Upper lobe of left lung (tissue), 6 donors: ENCODE results near the gene TMEM131L. TPM values are rescaled to one million over a fixed set of nuclear protein-coding genes. Genes with fewer than 3 reads are reported as not detected.
A peak's percentile ranks its signal among the peaks of the same experiment; 100 is the strongest.

Experiments used
- ATAC-seq, 2 donors: fragments of 200-7000 bp; cut with Tn5 transposase; one replicate each; pipeline ENCODE4 v1.9.1; 2022; ENCODE audit warnings: mild to moderate bottlenecking in 2 of 2, moderate library complexity in 2 of 2; ENCODE audit not compliant: low FRiP score in 2 of 2
- DNase-seq, 2 donors: peaks; one replicate each; pipeline ENCODE4 v3.0.0-alpha.2; 2019 to 2020
- H3K27ac ChIP-seq, 4 donors: fragments of 200-600 bp; sonication (generic); one replicate each; pipeline ENCODE4 v1.5.1; 2016 to 2019
- H3K27me3 ChIP-seq, 4 donors: fragments of 200-600 bp; sonication (generic); one replicate each; pipeline ENCODE4 v1.5.1; 2017 to 2019
- H3K36me3 ChIP-seq, 4 donors: fragments of 200-600 bp; sonication (generic); one replicate each; pipeline ENCODE4 v1.5.1; 2016 to 2019
- H3K4me1 ChIP-seq, 4 donors: fragments of 200-600 bp; sonication (generic); one replicate each; pipeline ENCODE4 v1.5.1; 2018 to 2019
- H3K4me3 ChIP-seq, 4 donors: fragments of 200-600 bp; sonication (generic); one replicate each; pipeline ENCODE4 v1.5.1; 2017 to 2019; ENCODE audit warnings: mild to moderate bottlenecking in 2 of 4, moderate library complexity in 1 of 4
- H3K9me3 ChIP-seq, 4 donors: fragments of 200-600 bp; sonication (generic); one replicate each; pipeline ENCODE4 v1.5.1; 2018 to 2019
- EP300 ChIP-seq, 4 donors: sonication (generic); formaldehyde crosslinking; IDR thresholded peaks; one replicate each; pipeline ENCODE4 v1.5.1; 2017; ENCODE audit warnings: antibody characterized with exemption in 4 of 4, control low read depth in 2 of 4
- POLR2A ChIP-seq, 4 donors: fragments of 450-650 bp; IDR thresholded peaks; one replicate each; pipeline ENCODE4 v1.5.1; 2016 to 2017; ENCODE audit warnings: antibody characterized with exemption in 4 of 4, mild to moderate bottlenecking in 2 of 4
- POLR2AphosphoS5 ChIP-seq, 2 donors: sonication (generic); formaldehyde crosslinking; IDR thresholded peaks; one replicate each; pipeline ENCODE4 v1.5.1; 2017; ENCODE audit warnings: antibody characterized with exemption in 2 of 2
- WGBS, 2 donors: methylation state at CpG; one replicate each; pipeline ENCODE4 v1.1.5; 2017 to 2018; 5-methylcytosine and 5-hydroxymethylcytosine counted together
- total RNA-seq, 6 donors: library from RNA; depleted of rRNA in 4 of 6; stranded (reverse); fragments of >200 nt in 4 of 6; gene quantifications; one replicate each; pipeline versions ENCODE4 v1.1.0 to v1.2.1, GENCODE V29; 2016 to 2021
- TF ChIP-seq, protein P1 (sequence below), 6 experiments: fragments of 450-650 bp in 4 of 6; fragments of 200-600 bp in 2 of 6; sonication (generic) in 2 of 6; IDR thresholded peaks; one replicate each; pipeline ENCODE4 v1.5.1; 2016 to 2019; ENCODE audit warnings: antibody characterized with exemption in 6 of 6
- donor health status: DM: no; HTN: no; CAD: no; lungs with moderate emphysema.
- donor health status: DM: no; HTN: yes; CAD: no; lungs with severe emphysema.

TMEM131L gene
- total RNA-seq, 6 donors from 2014 or later, result 12.3 to 28.8 (median 19.5) TPM

DNA sequence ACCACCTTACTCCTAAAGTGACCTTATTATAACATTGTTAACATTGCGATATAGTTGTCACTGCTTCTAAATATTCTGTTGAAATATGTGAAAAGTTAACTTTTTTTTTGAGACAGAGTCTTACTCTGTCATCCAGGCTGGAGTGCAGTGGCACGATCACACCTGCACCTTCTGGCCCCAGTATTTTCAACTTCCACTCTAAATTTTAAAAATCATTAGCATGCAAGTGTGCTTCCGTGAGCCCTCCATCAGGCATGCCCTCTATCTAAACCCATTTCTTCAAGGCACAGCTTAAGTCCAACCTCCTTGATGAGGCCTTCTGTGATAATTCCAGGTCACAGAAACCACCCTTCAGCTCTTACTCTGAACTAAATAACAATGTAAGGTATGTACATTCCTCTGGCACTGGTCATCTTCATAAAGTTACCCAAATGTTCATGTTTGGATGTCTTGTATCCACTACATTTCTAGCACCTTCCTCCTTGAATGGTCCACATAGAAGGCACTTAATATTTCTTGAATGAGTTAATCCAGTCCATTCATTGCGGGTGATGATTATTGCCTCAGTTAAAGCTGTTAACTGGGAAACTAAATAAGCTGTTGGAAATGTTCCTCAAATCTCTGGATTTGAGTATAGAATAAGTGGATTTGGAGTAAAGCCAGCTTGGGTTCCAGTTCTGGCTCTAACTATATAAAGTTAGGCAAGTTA lies 38.6 kb upstream of the TMEM131L start:
- H3K9me3 ChIP-seq, result no peaks in the 10 kb centered on the region
- no peak overlapping the region for H3K4me3 ChIP-seq
- no peak overlapping the region for H3K27ac ChIP-seq
- TF ChIP-seq POLR2A (IDR thresholded peaks at IDR 0.05) (no peak), EP300 (IDR thresholded peaks at IDR 0.05) (no peak), POLR2AphosphoS5 (IDR thresholded peaks at IDR 0.05) (no peak)
- TF ChIP-seq, protein P1, sequence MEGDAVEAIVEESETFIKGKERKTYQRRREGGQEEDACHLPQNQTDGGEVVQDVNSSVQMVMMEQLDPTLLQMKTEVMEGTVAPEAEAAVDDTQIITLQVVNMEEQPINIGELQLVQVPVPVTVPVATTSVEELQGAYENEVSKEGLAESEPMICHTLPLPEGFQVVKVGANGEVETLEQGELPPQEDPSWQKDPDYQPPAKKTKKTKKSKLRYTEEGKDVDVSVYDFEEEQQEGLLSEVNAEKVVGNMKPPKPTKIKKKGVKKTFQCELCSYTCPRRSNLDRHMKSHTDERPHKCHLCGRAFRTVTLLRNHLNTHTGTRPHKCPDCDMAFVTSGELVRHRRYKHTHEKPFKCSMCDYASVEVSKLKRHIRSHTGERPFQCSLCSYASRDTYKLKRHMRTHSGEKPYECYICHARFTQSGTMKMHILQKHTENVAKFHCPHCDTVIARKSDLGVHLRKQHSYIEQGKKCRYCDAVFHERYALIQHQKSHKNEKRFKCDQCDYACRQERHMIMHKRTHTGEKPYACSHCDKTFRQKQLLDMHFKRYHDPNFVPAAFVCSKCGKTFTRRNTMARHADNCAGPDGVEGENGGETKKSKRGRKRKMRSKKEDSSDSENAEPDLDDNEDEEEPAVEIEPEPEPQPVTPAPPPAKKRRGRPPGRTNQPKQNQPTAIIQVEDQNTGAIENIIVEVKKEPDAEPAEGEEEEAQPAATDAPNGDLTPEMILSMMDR (IDR thresholded peaks at IDR 0.05), result no peak
- 86 to 87% methylated on average over 4 of the region's 4 CpGs for WGBS, 2 donors
- no peaks in the 10 kb centered on the region for H3K4me1 ChIP-seq
- DNase-seq (no peak), ATAC-seq (no peak)
- no peaks in the 10 kb centered on the region for H3K36me3 ChIP-seq
- no peaks in the 10 kb centered on the region for H3K27me3 ChIP-seq

DNA sequence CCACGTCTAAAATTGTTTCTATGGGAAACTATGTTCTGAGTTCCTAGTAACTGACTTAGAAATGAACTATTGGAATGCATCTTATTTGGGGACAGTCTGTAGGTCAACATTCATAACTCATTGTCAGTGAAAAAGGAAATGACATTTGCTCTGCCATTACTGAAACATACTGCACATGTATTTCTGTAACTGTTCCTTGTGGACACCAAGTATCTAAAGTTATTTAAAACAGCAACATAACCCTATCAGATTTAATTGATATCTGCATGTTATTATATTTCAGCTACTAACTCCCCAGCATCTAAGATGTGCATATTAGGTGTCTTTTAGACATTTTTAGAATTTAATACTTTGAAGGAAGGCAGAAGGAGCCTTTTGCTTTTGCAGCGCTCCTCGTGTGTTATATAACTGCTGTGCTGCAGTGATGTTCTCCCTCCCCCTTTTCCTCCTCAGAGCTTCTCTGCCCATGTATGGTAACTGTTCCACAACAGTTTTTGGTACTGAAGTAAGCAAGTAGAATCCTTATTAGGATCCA lies 37.2 kb upstream of the TMEM131L start:
- H3K4me1 ChIP-seq, result peaks cover 0 to 14% (median 0%) of the 10 kb centered on the region in 4 donors
- DNase-seq (no peak), ATAC-seq (no peak)
- no peaks in the 10 kb centered on the region for H3K36me3 ChIP-seq
- no peaks in the 10 kb centered on the region for H3K9me3 ChIP-seq
- 66 to 67% methylated on average over 3 of the region's 3 CpGs for WGBS, 2 donors
- H3K4me3 ChIP-seq, result no peak overlapping the region
- no peak overlapping the region for H3K27ac ChIP-seq
- TF ChIP-seq EP300 (IDR thresholded peaks at IDR 0.05) (no peak), POLR2AphosphoS5 (IDR thresholded peaks at IDR 0.05) (no peak), POLR2A (IDR thresholded peaks at IDR 0.05) (no peak)
- TF ChIP-seq, protein P1 (IDR thresholded peaks at IDR 0.05), result no peak
- no peaks in the 10 kb centered on the region for H3K27me3 ChIP-seq

DNA sequence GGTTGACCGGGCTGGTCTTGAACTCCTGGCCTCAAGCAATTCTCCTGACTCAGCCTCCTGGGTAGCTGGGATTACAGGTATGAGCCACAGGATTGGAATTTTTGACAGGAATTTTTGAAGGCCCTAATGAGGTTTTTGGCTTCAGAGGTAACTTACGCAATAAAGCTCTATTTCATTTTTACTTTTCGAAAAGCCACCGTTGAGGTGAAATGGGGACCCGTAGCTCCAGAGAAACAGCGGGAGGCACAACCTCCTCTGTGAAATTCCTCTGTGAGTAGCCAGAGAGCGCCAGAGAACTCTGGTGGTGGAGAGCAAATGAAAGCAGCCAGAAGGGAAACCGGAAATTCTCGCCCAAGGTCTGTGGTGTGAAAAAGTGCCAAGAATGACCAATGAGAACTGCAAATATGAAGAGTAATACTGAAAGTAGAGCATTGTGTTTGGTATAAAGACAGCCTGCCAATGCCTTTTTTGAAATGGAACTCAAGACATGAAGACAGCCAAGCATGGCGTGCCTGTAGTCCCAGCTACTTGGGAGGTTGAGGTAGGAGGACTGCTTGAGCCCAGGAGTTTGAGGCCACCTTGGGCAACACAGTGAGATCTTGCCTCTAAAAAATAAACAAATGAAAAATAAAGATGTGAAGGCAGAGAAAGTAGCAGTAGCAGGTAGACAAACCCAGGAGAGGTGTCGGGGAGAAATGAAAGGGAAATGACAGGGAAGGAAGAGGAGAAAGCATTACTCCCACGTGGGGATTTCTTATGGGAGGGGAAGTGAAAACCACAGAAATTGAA lies 33.0 kb upstream of the TMEM131L start:
- DNase-seq (peak in 1 of 2 donors; percentile 79), ATAC-seq (peak in 1 of 2 donors; percentile 94)
- TF ChIP-seq POLR2A (IDR thresholded peaks at IDR 0.05), result no peak
- TF ChIP-seq, protein P1 (IDR thresholded peaks at IDR 0.05), result peak; percentile 49 to 82 (median 66)
- Histone ChIP-seq H3K27me3 (no peaks in the 10 kb centered on the region), H3K27ac (peak overlapping the region in 2 of 4 donors; percentile 54 to 56), H3K4me3 (peak overlapping the region in 3 of 4 donors; percentile 20 to 36 (median 35)), H3K36me3 (no peaks in the 10 kb centered on the region), H3K4me1 (peaks cover 0 to 15% (median 0%) of the 10 kb centered on the region in 4 donors), H3K9me3 (no peaks in the 10 kb centered on the region)
- WGBS, 2 donors, result 51 to 55% methylated on average over 12 of the region's 12 CpGs

DNA sequence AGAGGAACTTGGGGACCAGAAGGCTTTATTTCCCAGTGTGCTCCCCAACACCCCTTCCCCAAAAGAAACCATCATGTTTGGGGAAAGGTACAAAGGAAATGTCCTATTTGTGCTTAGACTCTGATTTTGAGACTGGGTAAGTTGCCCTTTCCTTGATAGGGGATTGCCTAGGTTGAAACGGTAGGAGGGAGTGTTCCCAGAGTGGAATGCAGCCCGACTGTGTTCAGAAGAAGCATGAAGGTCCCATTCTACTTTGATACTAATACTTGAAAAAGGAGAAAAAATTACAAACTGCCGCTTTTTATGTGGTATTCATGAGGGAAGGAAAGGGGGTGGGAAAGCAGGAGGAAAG lies 32.4 kb upstream of the TMEM131L start:
- no peak for DNase-seq
- 45 to 63% methylated on average over 3 of the region's 3 CpGs for WGBS, 2 donors
- no peaks in the 10 kb centered on the region for H3K27me3 ChIP-seq
- TF ChIP-seq EP300 (IDR thresholded peaks at IDR 0.05), result no peak
- TF ChIP-seq POLR2AphosphoS5 (IDR thresholded peaks at IDR 0.05), result no peak
- no peak for TF ChIP-seq POLR2A (IDR thresholded peaks at IDR 0.05)
- peak overlapping the region in 1 of 4 donors; percentile 35 for H3K4me3 ChIP-seq
- H3K36me3 ChIP-seq, result no peaks in the 10 kb centered on the region
- ATAC-seq, result no peak
- peaks cover 0 to 15% (median 0%) of the 10 kb centered on the region in 4 donors for H3K4me1 ChIP-seq
- no peaks in the 10 kb centered on the region for H3K9me3 ChIP-seq
- H3K27ac ChIP-seq, result peak overlapping the region in 1 of 4 donors; percentile 56

DNA sequence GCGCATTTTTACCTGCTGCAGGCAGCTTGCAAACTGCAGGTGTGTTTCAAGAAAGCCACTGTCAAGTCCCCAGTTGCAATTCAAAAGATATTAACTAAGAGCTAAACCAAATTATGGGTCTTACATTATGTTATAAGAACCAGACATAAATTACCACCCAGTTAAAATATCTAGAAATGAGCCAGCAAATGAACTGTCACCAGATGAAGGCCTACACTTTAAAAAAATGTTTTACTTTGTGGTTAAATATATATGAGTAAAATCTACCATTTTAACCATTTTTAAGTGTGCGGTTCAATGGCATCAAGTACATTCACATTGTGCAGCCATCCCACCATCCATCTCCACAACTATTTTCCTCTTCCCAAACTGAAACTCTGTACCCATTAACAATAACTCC lies 32.0 kb upstream of the TMEM131L start:
- Histone ChIP-seq H3K4me3 (no peak overlapping the region), H3K9me3 (no peaks in the 10 kb centered on the region), H3K4me1 (peaks cover 0 to 15% (median 0%) of the 10 kb centered on the region in 4 donors), H3K36me3 (no peaks in the 10 kb centered on the region), H3K27me3 (no peaks in the 10 kb centered on the region), H3K27ac (no peak overlapping the region)
- WGBS, 2 donors, result 69 to 91% methylated on average over 2 of the region's 2 CpGs
- ATAC-seq (no peak), DNase-seq (no peak)
- TF ChIP-seq POLR2AphosphoS5 (IDR thresholded peaks at IDR 0.05) (no peak), POLR2A (IDR thresholded peaks at IDR 0.05) (no peak), EP300 (IDR thresholded peaks at IDR 0.05) (no peak)
- TF ChIP-seq, protein P1 (IDR thresholded peaks at IDR 0.05), result no peak
